GM21529 (cell line): ENCODE data around the gene STOX2.

Experiments used
- ATAC-seq: cut with Tn5 transposase; IDR thresholded peaks from one replicate; pipeline ENCODE4 v1.9.1; 2021; ENCODE audit not compliant: unreplicated experiment

Gene STOX2

GRCh38 chr4:183985786-183986185, 80.7 kb downstream of the STOX2 start:
- no peak for ATAC-seq

GRCh38 chr4:183986291-183986970, 81.3 kb downstream of the STOX2 start:
- no peak for ATAC-seq

- ATAC-seq, result no peak
Observed at GRCh38 chr4:183986971-183987946, 82.2 kb downstream of the STOX2 start.

- ATAC-seq, result no peak
Observed at GRCh38 chr4:183987987-183988392, 82.9 kb downstream of the STOX2 start.

- ATAC-seq, result no peak
Observed at GRCh38 chr4:183988874-183989273, 83.8 kb downstream of the STOX2 start.

- ATAC-seq, result no peak
Observed at GRCh38 chr4:183989461-183989860, 84.4 kb downstream of the STOX2 start.

GRCh38 chr4:183989931-183990330, 84.8 kb downstream of the STOX2 start:
- ATAC-seq, result no peak

GRCh38 chr4:183993676-183994075, 88.6 kb downstream of the STOX2 start:
- ATAC-seq, result no peak

- no peak for ATAC-seq
Observed at GRCh38 chr4:183995570-183995969, 90.5 kb downstream of the STOX2 start.

GRCh38 chr4:183996868-183997267, 91.8 kb downstream of the STOX2 start:
- no peak for ATAC-seq

- no peak for ATAC-seq
Observed at GRCh38 chr4:183999435-183999834, 94.3 kb downstream of the STOX2 start.

GRCh38 chr4:184000457-184001396, 95.6 kb downstream of the STOX2 start:
- no peak for ATAC-seq

GRCh38 chr4:184003433-184003832, 98.3 kb downstream of the STOX2 start:
- ATAC-seq, result no peak

GRCh38 chr4:184007891-184008290, 102.8 kb downstream of the STOX2 start:
- no peak for ATAC-seq

- no peak for ATAC-seq
Observed at GRCh38 chr4:184010696-184011095, 105.6 kb downstream of the STOX2 start.

GRCh38 chr4:184011826-184012380, 106.8 kb downstream of the STOX2 start:
- no peak for ATAC-seq

- no peak for ATAC-seq
Observed at GRCh38 chr4:184012937-184013336, 107.8 kb downstream of the STOX2 start.

GRCh38 chr4:184014301-184014700, 109.2 kb downstream of the STOX2 start:
- ATAC-seq, result no peak

- ATAC-seq, result no peak
Observed at GRCh38 chr4:184016759-184017668, 111.9 kb downstream of the STOX2 start.

GRCh38 chr4:184019076-184019475, 114.0 kb downstream of the STOX2 start:
- ATAC-seq, result no peak
